Measurements from ENCODE around the gene THEMIS.

DNA sequence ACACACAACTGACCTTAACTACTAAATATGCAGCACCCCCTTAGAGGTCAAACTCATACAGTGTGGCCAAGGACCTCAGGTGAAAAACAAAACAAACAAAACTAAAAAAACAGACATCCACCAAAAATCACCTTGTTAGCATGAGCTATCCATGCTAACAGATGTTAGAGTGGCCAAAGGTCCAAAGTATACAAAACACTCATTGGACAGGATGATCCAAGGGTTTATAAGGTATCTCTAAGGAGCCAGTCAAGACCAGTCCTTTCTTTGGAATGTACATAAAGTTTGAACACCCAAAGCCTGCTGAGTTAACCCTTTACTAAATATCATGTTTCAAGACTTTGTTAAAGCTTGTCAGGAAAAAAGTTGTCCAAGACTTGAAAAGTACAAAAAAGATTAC, 35.8 kb downstream of the THEMIS start:
- TF ChIP-seq, protein P1, sequence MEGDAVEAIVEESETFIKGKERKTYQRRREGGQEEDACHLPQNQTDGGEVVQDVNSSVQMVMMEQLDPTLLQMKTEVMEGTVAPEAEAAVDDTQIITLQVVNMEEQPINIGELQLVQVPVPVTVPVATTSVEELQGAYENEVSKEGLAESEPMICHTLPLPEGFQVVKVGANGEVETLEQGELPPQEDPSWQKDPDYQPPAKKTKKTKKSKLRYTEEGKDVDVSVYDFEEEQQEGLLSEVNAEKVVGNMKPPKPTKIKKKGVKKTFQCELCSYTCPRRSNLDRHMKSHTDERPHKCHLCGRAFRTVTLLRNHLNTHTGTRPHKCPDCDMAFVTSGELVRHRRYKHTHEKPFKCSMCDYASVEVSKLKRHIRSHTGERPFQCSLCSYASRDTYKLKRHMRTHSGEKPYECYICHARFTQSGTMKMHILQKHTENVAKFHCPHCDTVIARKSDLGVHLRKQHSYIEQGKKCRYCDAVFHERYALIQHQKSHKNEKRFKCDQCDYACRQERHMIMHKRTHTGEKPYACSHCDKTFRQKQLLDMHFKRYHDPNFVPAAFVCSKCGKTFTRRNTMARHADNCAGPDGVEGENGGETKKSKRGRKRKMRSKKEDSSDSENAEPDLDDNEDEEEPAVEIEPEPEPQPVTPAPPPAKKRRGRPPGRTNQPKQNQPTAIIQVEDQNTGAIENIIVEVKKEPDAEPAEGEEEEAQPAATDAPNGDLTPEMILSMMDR (IDR thresholded peaks at IDR 0.05; ENCODE audit: low read length): no peak
- TF ChIP-seq EZH2 (IDR thresholded peaks at IDR 0.05; ENCODE audit: borderline replicate concordance, low read length): no peak

Measured in OCI-LY1 (cell line).